ENCODE data around the gene FAM24A. TPM values are rescaled to one million over a fixed set of nuclear protein-coding genes. Genes with fewer than 3 reads are reported as not detected.
"Not testable (repeated sequence)": the region's sequence is repeated elsewhere in the genome, so short reads cannot be mapped to it uniquely, and the experiment has no call there.

Gene FAM24A
- total RNA-seq (ENCODE audit: unreplicated experiment) = not detected
- long read RNA-seq = 0 reads

GRCh38 chr10:122910310-122910709, at the start of gene FAM24A:
FAM24A (plus strand) TSS chr10:122910610; CDS start chr10:122911635, 1,025 bp downstream.
- H3K27ac Mint-ChIP-seq (ENCODE audit: unreplicated experiment) = no peak within 1 kb of the TSS
- no peaks in the 10 kb centered on the region for H3K36me3 Mint-ChIP-seq (ENCODE audit: unreplicated experiment)
- peaks cover 1% of the 10 kb centered on the region for H3K9me3 Mint-ChIP-seq (ENCODE audit: unreplicated experiment)
- no peak for DNase-seq
- no peak within 1 kb of the TSS for H3K4me3 Mint-ChIP-seq (ENCODE audit: unreplicated experiment)
- H3K4me1 Mint-ChIP-seq (ENCODE audit: low read depth, unreplicated experiment) = peaks cover 7% of the 10 kb centered on the region
- peaks cover 3% of the 10 kb centered on the region for H3K27me3 Mint-ChIP-seq (ENCODE audit: unreplicated experiment)
- no peak for TF ChIP-seq CTCF (IDR thresholded peaks at IDR 0.05; ENCODE audit: partially characterized antibody, unreplicated experiment)

- Mint-ChIP-seq H3K4me3 (ENCODE audit: unreplicated experiment) (no peak overlapping the region), H3K36me3 (ENCODE audit: unreplicated experiment) (peaks cover 7% of the 10 kb centered on the region), H3K9me3 (ENCODE audit: unreplicated experiment) (peaks cover 4% of the 10 kb centered on the region), H3K4me1 (ENCODE audit: low read depth, unreplicated experiment) (peaks cover 6% of the 10 kb centered on the region), H3K27me3 (ENCODE audit: unreplicated experiment) (no peaks in the 10 kb centered on the region), H3K27ac (ENCODE audit: unreplicated experiment) (no peak overlapping the region)
- no peak for TF ChIP-seq CTCF (IDR thresholded peaks at IDR 0.05; ENCODE audit: partially characterized antibody, unreplicated experiment)
- no peak for DNase-seq
Measured at GRCh38 chr10:122861711-122862161, 48.7 kb upstream of the FAM24A start.

- Mint-ChIP-seq H3K36me3 (ENCODE audit: unreplicated experiment) (peaks cover 15% of the 10 kb centered on the region), H3K9me3 (ENCODE audit: unreplicated experiment) (peaks cover 11% of the 10 kb centered on the region)
- no peak for TF ChIP-seq CTCF (IDR thresholded peaks at IDR 0.05; ENCODE audit: partially characterized antibody, unreplicated experiment)
Measured at GRCh38 chr10:122863216-122864193, 46.9 kb upstream of the FAM24A start.

GRCh38 chr10:122864194-122864592, 46.2 kb upstream of the FAM24A start:
- no peak for TF ChIP-seq CTCF (IDR thresholded peaks at IDR 0.05; ENCODE audit: partially characterized antibody, unreplicated experiment)
- Mint-ChIP-seq H3K4me1 (ENCODE audit: low read depth, unreplicated experiment) (peaks cover 5% of the 10 kb centered on the region), H3K36me3 (ENCODE audit: unreplicated experiment) (peaks cover 15% of the 10 kb centered on the region), H3K9me3 (ENCODE audit: unreplicated experiment) (peaks cover 12% of the 10 kb centered on the region), H3K27me3 (ENCODE audit: unreplicated experiment) (no peaks in the 10 kb centered on the region), H3K27ac (ENCODE audit: unreplicated experiment) (no peak overlapping the region), H3K4me3 (ENCODE audit: unreplicated experiment) (no peak overlapping the region)
- DNase-seq = no peak

More at GRCh38 chr10:122863216-122864193, 46.9 kb upstream of the FAM24A start:
- Mint-ChIP-seq H3K27ac (ENCODE audit: unreplicated experiment) (no peak overlapping the region), H3K27me3 (ENCODE audit: unreplicated experiment) (no peaks in the 10 kb centered on the region), H3K4me1 (ENCODE audit: low read depth, unreplicated experiment) (peaks cover 6% of the 10 kb centered on the region), H3K4me3 (ENCODE audit: unreplicated experiment) (no peak overlapping the region)
- DNase-seq = no peak

- Mint-ChIP-seq H3K9me3 (ENCODE audit: unreplicated experiment) (peaks cover 15% of the 10 kb centered on the region), H3K36me3 (ENCODE audit: unreplicated experiment) (peaks cover 20% of the 10 kb centered on the region), H3K4me1 (ENCODE audit: low read depth, unreplicated experiment) (peaks cover 4% of the 10 kb centered on the region), H3K4me3 (ENCODE audit: unreplicated experiment) (no peak overlapping the region), H3K27me3 (ENCODE audit: unreplicated experiment) (no peaks in the 10 kb centered on the region), H3K27ac (ENCODE audit: unreplicated experiment) (no peak overlapping the region)
- no peak for DNase-seq
- TF ChIP-seq CTCF (IDR thresholded peaks at IDR 0.05; ENCODE audit: partially characterized antibody, unreplicated experiment) = no peak
Measured at GRCh38 chr10:122864901-122865300, 45.5 kb upstream of the FAM24A start.

GRCh38 chr10:122866757-122867482, 43.5 kb upstream of the FAM24A start:
- Mint-ChIP-seq H3K9me3 (ENCODE audit: unreplicated experiment) (peaks cover 15% of the 10 kb centered on the region), H3K36me3 (ENCODE audit: unreplicated experiment) (peaks cover 20% of the 10 kb centered on the region)
- not testable (repeated sequence) for H3K27me3 Mint-ChIP-seq (ENCODE audit: unreplicated experiment); H3K4me1 Mint-ChIP-seq (ENCODE audit: low read depth, unreplicated experiment); H3K4me3 Mint-ChIP-seq (ENCODE audit: unreplicated experiment); H3K27ac Mint-ChIP-seq (ENCODE audit: unreplicated experiment); DNase-seq

GRCh38 chr10:122868768-122869167, 41.6 kb upstream of the FAM24A start:
- H3K27me3 Mint-ChIP-seq (ENCODE audit: unreplicated experiment); DNase-seq; H3K27ac Mint-ChIP-seq (ENCODE audit: unreplicated experiment); H3K4me1 Mint-ChIP-seq (ENCODE audit: low read depth, unreplicated experiment); H3K4me3 Mint-ChIP-seq (ENCODE audit: unreplicated experiment): not testable (repeated sequence)
- peaks cover 15% of the 10 kb centered on the region for H3K9me3 Mint-ChIP-seq (ENCODE audit: unreplicated experiment)
- peaks cover 20% of the 10 kb centered on the region for H3K36me3 Mint-ChIP-seq (ENCODE audit: unreplicated experiment)
